GM18873 (cell line): Measurements from ENCODE around the gene MAGEB6.
"Not testable (repeated sequence)": the region's sequence is repeated elsewhere in the genome, so short reads cannot be mapped to it uniquely, and the experiment has no call there.

Experiments
- ATAC-seq: cut with Tn5 transposase; IDR thresholded peaks from one replicate; pipeline ENCODE4 v1.9.1; 2021; ENCODE audit warnings: mild to moderate bottlenecking, moderate library complexity, moderate number of reproducible peaks; ENCODE audit not compliant: unreplicated experiment, low FRiP score

MAGEB6 gene, protein sequence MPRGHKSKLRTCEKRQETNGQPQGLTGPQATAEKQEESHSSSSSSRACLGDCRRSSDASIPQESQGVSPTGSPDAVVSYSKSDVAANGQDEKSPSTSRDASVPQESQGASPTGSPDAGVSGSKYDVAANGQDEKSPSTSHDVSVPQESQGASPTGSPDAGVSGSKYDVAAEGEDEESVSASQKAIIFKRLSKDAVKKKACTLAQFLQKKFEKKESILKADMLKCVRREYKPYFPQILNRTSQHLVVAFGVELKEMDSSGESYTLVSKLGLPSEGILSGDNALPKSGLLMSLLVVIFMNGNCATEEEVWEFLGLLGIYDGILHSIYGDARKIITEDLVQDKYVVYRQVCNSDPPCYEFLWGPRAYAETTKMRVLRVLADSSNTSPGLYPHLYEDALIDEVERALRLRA

DNA sequence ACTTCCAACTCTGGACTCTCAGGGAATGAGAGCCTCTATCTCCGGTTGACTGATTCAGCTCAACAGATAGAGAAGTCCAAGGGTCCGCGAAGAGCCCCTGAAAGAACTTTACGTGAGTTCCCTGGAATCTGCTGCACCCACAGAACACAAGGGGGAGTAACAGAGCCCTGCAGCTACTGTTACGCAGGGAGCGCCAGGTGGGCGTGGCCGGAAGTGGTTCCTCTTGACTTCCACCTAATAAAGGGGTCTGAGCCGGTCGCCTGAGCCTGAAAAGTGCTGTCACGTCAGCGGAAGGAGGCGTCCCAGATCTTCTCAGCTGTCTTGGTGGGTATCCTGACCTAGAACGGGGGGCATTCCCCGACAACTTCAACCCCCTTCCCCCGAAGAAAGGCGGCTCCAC is at the start of gene MAGEB6:
TSS of gene MAGEB6 (plus strand) at position 237 of the 400 bp plus-strand sequence. CDS start 1,407 bp downstream, outside the sequence.
- no peak for ATAC-seq

DNA sequence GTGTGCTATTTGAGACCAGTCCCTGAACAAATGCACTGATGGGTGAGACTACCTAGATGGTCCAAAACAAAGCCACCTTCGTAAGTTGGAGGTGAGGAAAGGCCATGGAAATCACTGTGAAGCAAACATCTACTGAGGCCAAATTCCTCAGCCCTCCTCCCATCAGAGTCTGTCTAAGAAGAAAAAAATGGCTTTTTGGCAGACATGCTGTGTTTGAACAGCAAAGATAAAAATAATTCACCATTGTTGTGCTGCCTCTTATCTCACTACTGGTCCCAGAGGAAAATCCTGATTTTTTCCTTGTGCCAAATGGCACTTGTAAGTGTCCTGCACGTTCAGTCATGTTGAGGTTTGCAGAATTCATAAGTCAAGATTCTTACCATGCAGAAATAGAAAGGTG is 46.2 kb upstream of the MAGEB6 start:
- ATAC-seq = no peak

DNA sequence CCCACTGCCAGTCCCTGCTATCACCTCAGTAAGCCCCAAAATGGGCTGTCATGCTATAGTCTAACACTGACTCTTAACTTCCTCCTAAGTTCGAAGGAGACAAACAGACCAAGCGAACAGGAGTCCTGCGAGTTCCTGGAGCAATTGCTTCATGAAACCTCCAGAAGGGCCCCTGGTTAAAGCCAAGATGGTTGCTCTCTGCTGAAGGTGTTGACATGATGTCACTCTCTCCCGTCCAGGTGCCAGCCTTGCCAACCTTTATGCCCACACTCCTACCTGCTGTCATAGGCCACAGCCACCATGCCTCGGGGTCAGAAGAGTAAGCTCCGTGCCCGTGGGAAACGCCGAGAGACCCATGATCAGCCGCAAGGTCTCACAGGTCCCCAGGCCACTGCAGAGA is 31.9 kb upstream of the MAGEB6 start, which contains the start of gene MAGEB6B:
TSS of gene MAGEB6B (plus strand) at position 301 of the 400 bp plus-strand sequence. CDS start at position 301, 0 bp downstream.
- ATAC-seq = no peak

DNA sequence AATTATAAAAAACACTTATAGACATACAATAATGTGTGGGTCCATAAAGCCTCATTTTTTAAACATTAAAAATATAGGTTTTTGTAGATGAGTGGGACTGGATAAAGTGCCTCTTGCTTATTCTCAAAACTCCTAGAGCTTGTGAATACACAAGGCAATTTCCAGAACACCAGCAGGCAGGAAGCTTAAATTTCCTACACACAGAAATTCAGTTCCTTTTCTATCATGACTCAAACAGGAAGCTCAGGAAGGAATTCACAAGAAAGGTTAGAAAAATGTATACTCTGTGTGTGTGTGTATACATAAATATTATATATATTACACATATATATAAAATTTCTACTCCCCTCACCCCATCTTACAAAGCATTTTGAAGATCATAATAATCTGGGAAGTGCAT is 11.3 kb downstream of the MAGEB6 start:
- no peak for ATAC-seq

DNA sequence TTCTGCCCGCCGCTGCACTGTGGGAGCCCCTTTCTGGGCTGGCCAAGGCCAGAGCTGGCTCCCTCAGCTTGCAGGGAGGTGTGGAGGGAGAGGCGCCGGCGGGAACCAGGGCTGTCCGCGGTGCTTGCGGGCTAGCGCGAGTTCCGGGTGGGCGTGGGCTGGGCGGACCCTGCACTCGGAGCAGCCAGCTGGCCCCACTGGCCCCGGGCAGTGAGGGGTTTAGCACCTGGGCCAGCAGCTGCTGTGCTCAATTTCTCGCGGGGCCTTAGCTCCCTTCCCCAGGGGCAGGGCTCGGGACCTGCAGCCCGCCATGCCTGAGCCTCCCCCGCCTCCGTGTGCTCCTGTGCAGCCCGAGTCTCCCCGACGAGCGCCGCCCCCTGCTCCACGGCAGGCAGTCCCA is 12.5 kb downstream of the MAGEB6 start:
- not testable (repeated sequence) for ATAC-seq

DNA sequence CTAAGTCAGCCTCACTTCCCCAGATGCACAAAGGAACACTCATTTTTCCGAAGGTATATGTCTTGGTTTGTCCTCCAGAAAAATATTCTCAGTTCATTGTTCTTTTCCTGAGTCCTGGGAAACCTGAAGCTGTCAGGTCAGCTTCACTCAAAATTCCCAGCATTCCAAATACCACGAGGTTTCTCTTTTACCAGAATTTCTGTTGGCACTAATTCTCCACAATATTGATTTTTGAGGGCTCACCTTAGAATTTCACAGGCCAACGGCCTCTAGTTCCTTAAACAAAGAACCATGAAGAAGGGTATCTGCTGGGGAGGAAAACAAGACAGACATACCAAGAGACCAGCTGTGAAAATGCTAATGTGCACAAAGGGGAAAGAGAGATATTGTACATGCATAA is 15.8 kb downstream of the MAGEB6 start:
- ATAC-seq = no peak

DNA sequence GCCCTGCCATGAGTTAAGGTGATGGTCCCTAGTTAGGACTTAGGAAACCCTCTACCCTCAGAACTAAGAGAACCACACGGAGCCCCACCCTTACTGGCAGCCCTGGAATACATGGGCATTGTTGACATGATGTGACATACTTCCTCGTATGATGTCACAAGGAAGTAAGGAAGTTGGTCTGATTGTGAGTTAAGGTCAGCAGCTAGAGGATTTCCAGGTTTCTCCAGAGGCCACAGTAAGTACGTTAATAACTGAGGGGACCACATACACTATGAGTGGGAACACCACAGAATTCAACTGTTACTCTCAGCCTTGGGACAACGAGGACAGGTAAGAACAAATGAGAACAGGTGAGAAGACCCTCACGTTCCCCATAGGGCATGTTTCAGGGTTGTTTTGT is 23.6 kb downstream of the MAGEB6 start, which contains the start of gene MAGEB5:
TSS of gene MAGEB5 (plus strand) at position 301 of the 400 bp plus-strand sequence. CDS start 1,133 bp downstream, outside the sequence.
- no peak for ATAC-seq

DNA sequence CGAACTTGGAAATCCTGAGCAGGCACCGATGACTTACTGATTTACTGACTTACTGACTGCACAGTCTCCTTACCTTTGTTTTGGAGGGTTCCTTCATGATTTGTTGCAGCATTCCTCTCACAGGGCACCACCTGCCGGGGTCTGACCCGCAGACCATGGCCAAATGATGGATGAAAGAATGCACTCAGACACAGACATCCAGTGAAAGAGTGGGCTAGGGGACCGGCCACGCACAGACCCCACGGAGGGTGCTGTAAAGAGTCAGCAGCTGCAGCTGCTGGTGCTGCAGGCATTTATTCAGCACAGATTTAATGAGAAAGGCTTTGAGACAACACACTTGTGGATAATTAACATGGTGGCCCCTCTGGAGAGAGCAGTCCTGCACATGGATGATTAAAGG is 27.1 kb downstream of the MAGEB6 start:
- ATAC-seq = no peak

DNA sequence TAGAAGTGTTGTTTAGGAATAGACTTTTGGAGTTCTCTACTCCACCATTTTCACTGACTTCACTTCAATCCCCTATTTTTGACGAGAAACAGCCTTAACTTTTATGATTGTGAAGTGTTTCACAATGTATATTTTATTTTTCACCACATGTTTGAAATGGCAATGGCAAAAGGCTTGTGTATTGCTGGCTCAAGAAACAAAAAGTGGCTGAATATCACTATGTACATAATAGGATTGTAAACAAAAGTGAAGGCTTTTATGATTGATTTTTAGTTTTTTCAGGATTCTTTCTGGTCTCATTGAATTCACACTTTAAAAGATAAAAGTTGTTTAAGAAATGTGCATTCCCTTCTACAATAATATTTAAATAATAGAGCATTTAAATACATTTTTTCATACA is 41.9 kb downstream of the MAGEB6 start:
- ATAC-seq = no peak
